ENCODE data around the gene SMC5.
"Not testable (repeated sequence)": the region's sequence is repeated elsewhere in the genome, so short reads cannot be mapped to it uniquely, and the experiment has no call there.

SMC5 gene

GRCh38 chr9:70374962-70375618, 116.3 kb downstream of the SMC5 start:
- no peak for DNase-seq

- DNase-seq: no peak
Observed at GRCh38 chr9:70382046-70382708, 123.4 kb downstream of the SMC5 start.

- DNase-seq: no peak
Observed at GRCh38 chr9:70382709-70383605, 124.2 kb downstream of the SMC5 start.

GRCh38 chr9:70385426-70385825, 126.6 kb downstream of the SMC5 start:
- DNase-seq: no peak

GRCh38 chr9:70387663-70388062, 128.9 kb downstream of the SMC5 start:
- no peak for DNase-seq

GRCh38 chr9:70389188-70389587, 130.4 kb downstream of the SMC5 start:
- no peak for DNase-seq

- no peak for DNase-seq
Observed at GRCh38 chr9:70389621-70390266, 131.0 kb downstream of the SMC5 start.

GRCh38 chr9:70390933-70391341, 132.2 kb downstream of the SMC5 start:
- no peak for DNase-seq

GRCh38 chr9:70392189-70392588, 133.4 kb downstream of the SMC5 start:
- no peak for DNase-seq

GRCh38 chr9:70392850-70393249, 134.1 kb downstream of the SMC5 start:
- no peak for DNase-seq

- no peak for DNase-seq
Observed at GRCh38 chr9:70395652-70396051, 136.9 kb downstream of the SMC5 start.

GRCh38 chr9:70398145-70398556, 139.4 kb downstream of the SMC5 start:
- DNase-seq: no peak

- DNase-seq: no peak
Observed at GRCh38 chr9:70399141-70399540, 140.4 kb downstream of the SMC5 start.

- no peak for DNase-seq
Observed at GRCh38 chr9:70400107-70400892, 141.5 kb downstream of the SMC5 start.

GRCh38 chr9:70401241-70401640, 142.5 kb downstream of the SMC5 start:
- DNase-seq: not testable (repeated sequence)

- DNase-seq: no peak
Observed at GRCh38 chr9:70402213-70402612, 143.4 kb downstream of the SMC5 start.

GRCh38 chr9:70403166-70403565, 144.4 kb downstream of the SMC5 start:
- no peak for DNase-seq

- DNase-seq: no peak
Observed at GRCh38 chr9:70403618-70404025, 144.8 kb downstream of the SMC5 start.

GRCh38 chr9:70404261-70404660, 145.5 kb downstream of the SMC5 start:
- DNase-seq: no peak
